ENCODE data around the gene OR5K1. TPM values are rescaled to one million over a fixed set of nuclear protein-coding genes. Genes with fewer than 3 reads are reported as not detected.

The OR5K1 gene
- polyA plus RNA-seq, 2 of the 4 experiments (the other 2 are of a cell fraction): not detected

GRCh38 chr3:98501863-98502576, 39.0 kb downstream of the OR5K1 start (continued):
- TF ChIP-seq FOSB (CRISPR knock-in tag; IDR thresholded peaks at IDR 0.05) (no peak), RNF2 (IDR thresholded peaks at IDR 0.05; ENCODE audit: borderline replicate concordance, low read depth) (no peak), EHMT2 (IDR thresholded peaks at IDR 0.05; ENCODE audit: low read depth) (no peak), EP300 (IDR thresholded peaks at IDR 0.05) (no peak), ATOH8 (CRISPR knock-in tag; IDR thresholded peaks at IDR 0.05; ENCODE audit: low read depth) (no peak), NFE2L2 (conservative IDR thresholded peaks at IDR 0.05; ENCODE audit: low read length) (no peak)

DNA sequence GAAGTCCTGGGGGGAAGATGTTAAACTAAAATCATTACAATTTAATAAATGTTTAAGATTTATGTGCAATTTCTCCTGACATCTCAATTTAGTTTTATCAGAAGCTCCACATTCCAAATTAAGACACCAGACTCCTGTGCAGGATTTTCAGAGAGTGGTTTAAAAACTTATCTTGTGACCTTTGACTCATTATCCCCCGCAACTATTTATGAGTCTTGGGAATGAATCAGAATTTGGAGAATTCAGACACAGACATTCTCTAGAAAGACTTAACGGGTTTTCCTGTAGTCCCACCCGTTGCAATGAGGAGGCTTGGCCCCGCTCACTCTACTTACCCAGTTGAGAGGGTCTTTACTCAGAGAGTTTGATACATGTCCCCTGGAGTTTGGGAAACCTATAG, 41.5 kb downstream of the OR5K1 start:
- FAIRE-seq (no peak), ATAC-seq (no peak), DNase-seq (ENCODE audit: low read depth in 1 of 2, low spot score in 1 of 2) (no peak)
- TF ChIP-seq NR3C1 (IDR thresholded peaks at IDR 0.05) (no peak), ZC3H11A (IDR thresholded peaks at IDR 0.05) (no peak), ZNF302 (CRISPR knock-in tag; IDR thresholded peaks at IDR 0.05) (no peak), HOXB13 (CRISPR knock-in tag; IDR thresholded peaks at IDR 0.05; ENCODE audit: low read depth) (no peak), TP53 (CRISPR knock-in tag; IDR thresholded peaks at IDR 0.05) (no peak), HES2 (IDR thresholded peaks at IDR 0.05) (no peak), MAX (IDR thresholded peaks at IDR 0.05) (no peak), EHF (CRISPR knock-in tag; IDR thresholded peaks at IDR 0.05) (no peak), POLR2AphosphoS2 (conservative IDR thresholded peaks at IDR 0.05; ENCODE audit: low read length) (no peak), BCL3 (IDR thresholded peaks at IDR 0.05) (no peak), MYC (IDR thresholded peaks at IDR 0.05; ENCODE audit: borderline replicate concordance, low read length) (no peak), FOXS1 (CRISPR knock-in tag; IDR thresholded peaks at IDR 0.05) (no peak)
- TF ChIP-seq, protein P1, sequence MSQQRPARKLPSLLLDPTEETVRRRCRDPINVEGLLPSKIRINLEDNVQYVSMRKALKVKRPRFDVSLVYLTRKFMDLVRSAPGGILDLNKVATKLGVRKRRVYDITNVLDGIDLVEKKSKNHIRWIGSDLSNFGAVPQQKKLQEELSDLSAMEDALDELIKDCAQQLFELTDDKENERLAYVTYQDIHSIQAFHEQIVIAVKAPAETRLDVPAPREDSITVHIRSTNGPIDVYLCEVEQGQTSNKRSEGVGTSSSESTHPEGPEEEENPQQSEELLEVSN (IDR thresholded peaks at IDR 0.05; ENCODE audit: borderline replicate concordance, low read depth): no peak
- TF ChIP-seq, protein P2, sequence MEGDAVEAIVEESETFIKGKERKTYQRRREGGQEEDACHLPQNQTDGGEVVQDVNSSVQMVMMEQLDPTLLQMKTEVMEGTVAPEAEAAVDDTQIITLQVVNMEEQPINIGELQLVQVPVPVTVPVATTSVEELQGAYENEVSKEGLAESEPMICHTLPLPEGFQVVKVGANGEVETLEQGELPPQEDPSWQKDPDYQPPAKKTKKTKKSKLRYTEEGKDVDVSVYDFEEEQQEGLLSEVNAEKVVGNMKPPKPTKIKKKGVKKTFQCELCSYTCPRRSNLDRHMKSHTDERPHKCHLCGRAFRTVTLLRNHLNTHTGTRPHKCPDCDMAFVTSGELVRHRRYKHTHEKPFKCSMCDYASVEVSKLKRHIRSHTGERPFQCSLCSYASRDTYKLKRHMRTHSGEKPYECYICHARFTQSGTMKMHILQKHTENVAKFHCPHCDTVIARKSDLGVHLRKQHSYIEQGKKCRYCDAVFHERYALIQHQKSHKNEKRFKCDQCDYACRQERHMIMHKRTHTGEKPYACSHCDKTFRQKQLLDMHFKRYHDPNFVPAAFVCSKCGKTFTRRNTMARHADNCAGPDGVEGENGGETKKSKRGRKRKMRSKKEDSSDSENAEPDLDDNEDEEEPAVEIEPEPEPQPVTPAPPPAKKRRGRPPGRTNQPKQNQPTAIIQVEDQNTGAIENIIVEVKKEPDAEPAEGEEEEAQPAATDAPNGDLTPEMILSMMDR (IDR thresholded peaks at IDR 0.05): no peak
- POLR2A ChIA-PET: no interaction called here
- Histone ChIP-seq H3K4me1 (no peaks in the 10 kb centered on the region), H3K4me3 (no peak overlapping the region), H3K27ac (no peak overlapping the region), H3K9me3 (no peaks in the 10 kb centered on the region), H3K4me2 (no peak overlapping the region)
- WGBS (ENCODE audit: missing lambda C conversion rate): 66% methylated on average over 4 of the region's 4 CpGs
- CTCF ChIA-PET: no interaction called here

- DNase-seq (ENCODE audit: low read depth in 1 of 2, low spot score in 1 of 2): no peak
- no peak for ATAC-seq
- ChIA-PET POLR2A (no interaction called here), CTCF (no interaction called here)
- Histone ChIP-seq H3K27ac (no peak overlapping the region), H3K4me2 (no peak overlapping the region), H3K9me3 (no peaks in the 10 kb centered on the region), H3K4me3 (no peak overlapping the region), H3K4me1 (peaks cover 6% of the 10 kb centered on the region; the same call in 1 of the 3 replicates)
- WGBS (ENCODE audit: missing lambda C conversion rate): 92% methylated on average over 2 of the region's 2 CpGs
- no peak for FAIRE-seq
- TF ChIP-seq, protein P3, sequence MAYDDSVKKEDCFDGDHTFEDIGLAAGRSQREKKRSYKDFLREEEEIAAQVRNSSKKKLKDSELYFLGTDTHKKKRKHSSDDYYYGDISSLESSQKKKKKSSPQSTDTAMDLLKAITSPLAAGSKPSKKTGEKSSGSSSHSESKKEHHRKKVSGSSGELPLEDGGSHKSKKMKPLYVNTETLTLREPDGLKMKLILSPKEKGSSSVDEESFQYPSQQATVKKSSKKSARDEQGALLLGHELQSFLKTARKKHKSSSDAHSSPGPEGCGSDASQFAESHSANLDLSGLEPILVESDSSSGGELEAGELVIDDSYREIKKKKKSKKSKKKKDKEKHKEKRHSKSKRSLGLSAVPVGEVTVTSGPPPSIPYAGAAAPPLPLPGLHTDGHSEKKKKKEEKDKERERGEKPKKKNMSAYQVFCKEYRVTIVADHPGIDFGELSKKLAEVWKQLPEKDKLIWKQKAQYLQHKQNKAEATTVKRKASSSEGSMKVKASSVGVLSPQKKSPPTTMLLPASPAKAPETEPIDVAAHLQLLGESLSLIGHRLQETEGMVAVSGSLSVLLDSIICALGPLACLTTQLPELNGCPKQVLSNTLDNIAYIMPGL (CRISPR knock-in tag; IDR thresholded peaks at IDR 0.05; ENCODE audit: borderline replicate concordance): no peak
- no peak for TF ChIP-seq MYC (IDR thresholded peaks at IDR 0.05; ENCODE audit: borderline replicate concordance, low read length)
- no peak for TF ChIP-seq HDAC2 (IDR thresholded peaks at IDR 0.05)
- TF ChIP-seq HES2 (IDR thresholded peaks at IDR 0.05): no peak
- no peak for TF ChIP-seq CBX2 (IDR thresholded peaks at IDR 0.05; ENCODE audit: borderline replicate concordance, low read depth)
- no peak for TF ChIP-seq RARB (CRISPR knock-in tag; IDR thresholded peaks at IDR 0.05)
- no peak for TF ChIP-seq BCL3 (IDR thresholded peaks at IDR 0.05)
- no peak for TF ChIP-seq TP53 (CRISPR knock-in tag; IDR thresholded peaks at IDR 0.05)
- TF ChIP-seq RAD21 (conservative IDR thresholded peaks at IDR 0.05 in 1 of 2, IDR thresholded peaks at IDR 0.05 in 1 of 2): no peak
- no peak for TF ChIP-seq ZFP36 (IDR thresholded peaks at IDR 0.05; ENCODE audit: borderline replicate concordance, partially characterized antibody)
- TF ChIP-seq RNF2 (IDR thresholded peaks at IDR 0.05; ENCODE audit: borderline replicate concordance, low read depth): no peak
Observed at GRCh38 chr3:98508582-98508981, 45.6 kb downstream of the OR5K1 start.
